K562 (cell line): ENCODE measurements around the gene RBM19. TPM values are rescaled to one million over a fixed set of nuclear protein-coding genes. Genes with fewer than 3 reads are reported as not detected.

ENCODE experiments used
- ATAC-seq: fragments of 200-7000 bp; cut with Tn5 transposase; 3 replicates; pipeline ENCODE4 v1.9.1; 2020; ENCODE audit warnings: moderate library complexity
- BruUV-seq: library from RNA; stranded (reverse); fragments of 400-500 nt; replicated peaks from 2 replicates; lab custom pipeline; 2021; lab: Mats Ljungman, UMichigan
- CTCF ChIA-PET: fragments of 300-600 bp; formaldehyde crosslinking; extraction: SDS; loops from one replicate; lab custom pipeline; 2021; ENCODE audit warnings: low intra/inter-chr PET ratio; lab: Yijun Ruan, JAX
- POLR2A ChIA-PET: fragments of 300-600, 350-650 bp; sonication (Branson Sonifier 250); formaldehyde crosslinking; extraction: SDS; loops from one replicate; lab custom pipeline; 2021; ENCODE audit warnings: antibody characterized with exemption, inconsistent platforms; lab: Yijun Ruan, JAX
- DNase-seq, 4 experiments: peaks; one replicate each; pipeline versions ENCODE4 v3.0.0 to v3.0.0-alpha.2; 2011 to 2018; ENCODE audit warnings: low spot score in 3 of 4, mixed read lengths in 3 of 4; ENCODE audit errors: extremely low read depth in 1 of 4
- FAIRE-seq: peaks from 2 replicates; lab custom pipeline; 2011; peaks lifted over from hg19 to GRCh38; lab: Jason Lieb, UNC
- H2AFZ ChIP-seq: 2 replicates; pipeline ENCODE4 v1.6.0; 2011; ENCODE audit warnings: low read depth, low read length, control low read depth, inconsistent platforms
- H3K27ac ChIP-seq: fragments of 200-600 bp; 3 replicates; pipeline ENCODE4 v1.8.0; 2011; ENCODE audit warnings: low read depth, mild to moderate bottlenecking, control low read depth, inconsistent platforms, low read length, moderate library complexity, mixed read lengths; ENCODE audit errors: extremely low read depth
- H3K27me3 ChIP-seq, 2 experiments: fragments of 300-600 bp in 1 of 2; 2 replicates in 1 of 2; 3 replicates in 1 of 2; pipeline versions ENCODE4 v1.6.0 to v1.8.0; 2011; ENCODE audit warnings: inconsistent platforms in 2 of 2, low read length in 2 of 2, mild to moderate bottlenecking in 1 of 2, mixed read lengths in 1 of 2, moderate library complexity in 1 of 2; ENCODE audit not compliant: control insufficient read depth in 2 of 2, insufficient read depth in 2 of 2
- H3K36me3 ChIP-seq: fragments of 300-600 bp; 3 replicates; pipeline ENCODE4 v1.8.0; 2011; ENCODE audit warnings: mild to moderate bottlenecking, low read length, inconsistent platforms; ENCODE audit not compliant: control insufficient read depth, insufficient read depth
- H3K4me1 ChIP-seq, 2 experiments: fragments of 200-600 bp in 1 of 2; replicated peaks in 1 of 2; 2 replicates in 1 of 2; 3 replicates in 1 of 2; pipeline versions ENCODE4 v1.5.1 to v1.8.0; 2011; ENCODE audit warnings: inconsistent platforms in 2 of 2, low read length in 2 of 2, mild to moderate bottlenecking in 1 of 2, mixed read lengths in 1 of 2, moderate library complexity in 1 of 2; ENCODE audit not compliant: control insufficient read depth in 2 of 2, insufficient read depth in 2 of 2
- H3K4me2 ChIP-seq: 2 replicates; pipeline ENCODE4 v1.6.1; 2011; ENCODE audit warnings: low read length, control low read depth, inconsistent platforms, mixed read lengths; ENCODE audit not compliant: insufficient read depth
- H3K4me3 ChIP-seq: fragments of 200-600 bp; sonication (generic), shearing (Covaris generic); 2 replicates; pipeline ENCODE4 v1.5.1; 2016; ENCODE audit warnings: control low read depth, inconsistent platforms
- H3K79me2 ChIP-seq: fragments of 200-600 bp; 3 replicates; pipeline ENCODE4 v1.8.0; 2011; ENCODE audit warnings: low read length, inconsistent platforms; ENCODE audit not compliant: control insufficient read depth, insufficient read depth
- H3K9ac ChIP-seq, 2 experiments: 2 replicates each; pipeline versions ENCODE4 v1.6.0 to v1.6.1; 2011; ENCODE audit warnings: low read depth in 2 of 2, low read length in 2 of 2, control low read depth in 1 of 2, inconsistent platforms in 1 of 2, mild to moderate bottlenecking in 1 of 2, mixed read lengths in 1 of 2; ENCODE audit not compliant: insufficient read depth in 1 of 2
- H3K9me1 ChIP-seq: one replicate; pipeline ENCODE4 v1.6.0; 2011; ENCODE audit warnings: inconsistent platforms, mild to moderate bottlenecking, low read length, moderate library complexity; ENCODE audit not compliant: control insufficient read depth, insufficient read depth
- H3K9me3 ChIP-seq: replicated peaks from 2 replicates; pipeline ENCODE4 v1.5.1; 2011; ENCODE audit warnings: low read depth, low read length, inconsistent platforms; ENCODE audit not compliant: control insufficient read depth, insufficient read depth
- H4K20me1 ChIP-seq: replicated peaks from 2 replicates; pipeline ENCODE4 v1.6.1; 2011; ENCODE audit warnings: low read length, inconsistent platforms, mixed read lengths; ENCODE audit not compliant: control insufficient read depth, insufficient read depth
- AFF1 ChIP-seq, 2 experiments: fragments of 450-650 bp; IDR thresholded peaks; 2 replicates each; pipeline ENCODE4 v1.6.1; 2018; ENCODE audit warnings: mild to moderate bottlenecking in 2 of 2, low read depth in 1 of 2; ENCODE audit not compliant: partially characterized antibody in 2 of 2
- CREB1 ChIP-seq, 2 experiments: sonication (generic) in 1 of 2; formaldehyde crosslinking in 1 of 2; IDR thresholded peaks; 2 replicates each; pipeline versions ENCODE4 v1.6.1 to v1.8.0; 2012 to 2022; ENCODE audit warnings: inconsistent platforms in 1 of 2, mild to moderate bottlenecking in 1 of 2, missing genetic modification reagents in 1 of 2, moderate library complexity in 1 of 2
- FOXK2 ChIP-seq, 2 experiments: fragments of 450-650 bp; IDR thresholded peaks in 1 of 2; conservative IDR thresholded peaks in 1 of 2; 2 replicates each; pipeline ENCODE4 v1.6.1; 2016; ENCODE audit warnings: low read depth in 2 of 2, mild to moderate bottlenecking in 1 of 2
- KLF10 ChIP-seq: fragments of 250-450 bp; sonication (Bioruptor Pico); IDR thresholded peaks from 2 replicates; pipeline ENCODE4 v1.6.1; 2021; ENCODE audit warnings: matching md5 sums
- MCM7 ChIP-seq, 2 experiments: fragments of 450-650 bp; IDR thresholded peaks; 2 replicates each; pipeline ENCODE4 v1.6.1; 2016 to 2018
- ZBTB12 ChIP-seq: fragments of 250-450 bp; sonication (Bioruptor Pico); IDR thresholded peaks from 2 replicates; pipeline ENCODE4 v1.4.0; 2020
- ZNF24 ChIP-seq: fragments of 450-650 bp; IDR thresholded peaks from 2 replicates; pipeline ENCODE4 v1.6.1; 2016
- ZNF778 ChIP-seq: fragments of 450-650 bp; formaldehyde crosslinking; IDR thresholded peaks from 2 replicates; pipeline ENCODE4 v1.4.0; 2020; ENCODE audit warnings: mild to moderate bottlenecking, moderate library complexity
- WGBS: fragments of 100-300 bp; shearing (Covaris generic); methylation state at CpG from one replicate; pipeline ENCODE4 v1.1.6; 2016; ENCODE audit warnings: low coverage, mixed read lengths; ENCODE audit not compliant: insufficient coverage; ENCODE audit errors: missing lambda C conversion rate; 5-methylcytosine and 5-hydroxymethylcytosine counted together
- in situ Hi-C: fragments of 300-500 bp; cut with MboI; formaldehyde crosslinking; loops from 4 replicates; pipeline ENCODE4 v1.15.0; 2018; ENCODE audit warnings: inconsistent platforms, mixed read lengths
- intact Hi-C: fragments of 100-400 bp; cut with micrococcal nuclease; formaldehyde crosslinking; loops from 2 replicates; pipeline ENCODE4 v1.14.2; 2022
- polyA plus RNA-seq, 8 experiments: library from polyadenylated mRNA; depleted of rRNA in 4 of 8; stranded (reverse) in 5 of 8; unstranded in 3 of 8; fragments of >200 nt; fragmentation: Nextera tagmentation in 2 of 8; fragmentation: Illumina TruSeq in 1 of 8; extraction: Ambion mirVana in 2 of 8; extraction: Trizol in 1 of 8; gene quantifications; 2 replicates each; pipeline versions ENCODE4 v1.2.1 to v1.2.3, GENCODE V29; 2011 to 2014; ENCODE audit warnings: inconsistent platforms in 1 of 8, missing spikeins in 1 of 8
- total RNA-seq, 7 experiments: library from RNA; depleted of rRNA in 6 of 7; stranded (reverse); fragments of >200 nt in 6 of 7; fragmentation: Illumina TruSeq in 2 of 7; extraction: Trizol in 2 of 7; gene quantifications; 2 replicates each; pipeline versions ENCODE4 v1.2.1 to v1.2.3, GENCODE V29; 2011 to 2021; ENCODE audit warnings: low replicate concordance in 1 of 7

Gene RBM19
- total and polyA plus RNA-seq, 9 of the 15 experiments (the other 6 are each of a cell fraction or from before 2014, with no cell fraction given): 16.0 to 58.4 (median 37.9) TPM

- ChIA-PET CTCF (interaction anchor here (0.6 kb wide), 1 partner anchor 628 kb away, joined by 4 read pairs; no protein-coding TSS in a partner anchor), POLR2A (no interaction called here)
- WGBS: 87% methylated on average over 11 of the region's 11 CpGs
- in situ Hi-C loops: no loop called here
- Histone ChIP-seq H3K9me1 (no peaks in the 10 kb centered on the region), H4K20me1 (peaks cover 3% of the 10 kb centered on the region; the same call in 1 of the 2 replicates), H3K36me3 (peaks cover 6% of the 10 kb centered on the region; the same call in 2 of the 3 replicates), H2AFZ (no peak overlapping the region), H3K4me3 (no peak overlapping the region), H3K4me2 (no peak overlapping the region), H3K27me3 (no peaks in the 10 kb centered on the region), H3K79me2 (no peaks in the 10 kb centered on the region), H3K4me1 (no peaks in the 10 kb centered on the region), H3K27ac (no peak overlapping the region), H3K9me3 (no peaks in the 10 kb centered on the region), H3K9ac (0 out of 4 replicates have a peak overlapping the region, but pooled peaks of 1 of the 2 experiments have one; percentile 14)
- ATAC-seq (no peak), FAIRE-seq (peak; percentile 26), DNase-seq (no peak)
- intact Hi-C loops: no loop called here
- no peak for TF ChIP-seq ZNF24
- TF ChIP-seq MCM7 (IDR thresholded peaks at IDR 0.05): no peak
- TF ChIP-seq CREB1 (IDR thresholded peaks at IDR 0.05): no peak
- TF ChIP-seq CREB1 (CRISPR knock-in tag; IDR thresholded peaks at IDR 0.05): no peak
- no peak for TF ChIP-seq KLF10 (CRISPR knock-in tag)
- no peak for TF ChIP-seq AFF1 (IDR thresholded peaks at IDR 0.05; ENCODE audit: low read depth in 1 of 2, partially characterized antibody in 2 of 2)
- TF ChIP-seq ZNF778 (CRISPR knock-in tag): no peak
- TF ChIP-seq ZBTB12 (CRISPR knock-in tag): no peak
- TF ChIP-seq FOXK2 (conservative IDR thresholded peaks at IDR 0.05 in 1 of 2, IDR thresholded peaks at IDR 0.05 in 1 of 2; ENCODE audit: low read depth in 2 of 2): no peak
- no TSS peak for BruUV-seq
Observed at GRCh38 chr12:113880326-113880725, 85.8 kb downstream of the RBM19 start.
